Hematopoietic multipotent progenitor cell treated with erythropoietin and hydrocortisone succinate and interleukin-3 and kit ligand, for 8 days (in vitro differentiated cells): ENCODE data around the gene PI4KB.
A peak's percentile ranks its signal among the peaks of the same experiment; 100 is the strongest.
"Not testable (repeated sequence)": the region's sequence is repeated elsewhere in the genome, so short reads cannot be mapped to it uniquely, and the experiment has no call there.

ENCODE experiments used
- DNase-seq: peaks from one replicate; pipeline ENCODE4 v3.0.0-alpha.2; 2015

Gene PI4KB

GRCh38 chr1:151275341-151275740 is 51.9 kb downstream of the PI4KB start:
- not testable (repeated sequence) for DNase-seq

GRCh38 chr1:151273924-151274466 is 53.2 kb downstream of the PI4KB start:
- DNase-seq: no peak

DNA sequence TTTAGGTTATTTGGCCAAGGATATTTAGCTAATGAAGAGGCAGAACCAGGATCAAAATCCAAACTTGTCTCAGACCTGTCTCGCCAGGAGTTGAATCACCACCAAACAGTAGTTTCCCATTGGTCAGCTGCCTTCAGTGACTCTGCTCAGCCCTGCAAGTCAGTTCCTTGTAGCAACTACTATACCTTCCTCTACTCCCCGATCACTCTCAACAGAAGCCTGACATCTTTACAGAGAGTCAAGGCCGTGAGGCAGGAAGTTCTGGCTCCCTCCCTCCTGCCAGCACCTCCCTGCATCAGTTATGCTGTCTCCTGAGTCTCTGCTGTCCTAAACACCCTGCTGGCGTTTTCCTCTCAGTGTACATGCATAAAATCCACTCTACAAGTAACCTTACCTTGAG is 59.5 kb downstream of the PI4KB start:
- no peak for DNase-seq

DNA sequence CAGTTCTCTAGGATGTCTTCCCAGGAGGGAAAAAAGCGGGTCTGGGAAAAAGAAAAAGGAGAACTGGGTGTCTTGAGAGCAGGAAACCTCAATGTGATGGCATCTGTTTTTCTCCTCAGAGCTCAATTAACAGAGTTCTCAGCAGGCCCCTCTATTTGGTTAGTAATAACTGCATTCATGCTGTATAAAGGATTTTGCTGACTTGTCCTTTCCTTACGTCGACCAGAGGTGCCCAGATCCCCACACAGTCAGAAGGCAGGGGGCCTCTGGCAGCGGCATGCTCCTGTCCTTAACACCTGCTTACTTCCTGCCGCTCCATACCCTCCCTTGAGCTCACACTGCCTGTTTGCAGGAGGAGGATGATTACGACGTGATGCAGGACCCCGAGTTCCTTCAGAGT is 60.4 kb downstream of the PI4KB start:
- no peak for DNase-seq

DNA sequence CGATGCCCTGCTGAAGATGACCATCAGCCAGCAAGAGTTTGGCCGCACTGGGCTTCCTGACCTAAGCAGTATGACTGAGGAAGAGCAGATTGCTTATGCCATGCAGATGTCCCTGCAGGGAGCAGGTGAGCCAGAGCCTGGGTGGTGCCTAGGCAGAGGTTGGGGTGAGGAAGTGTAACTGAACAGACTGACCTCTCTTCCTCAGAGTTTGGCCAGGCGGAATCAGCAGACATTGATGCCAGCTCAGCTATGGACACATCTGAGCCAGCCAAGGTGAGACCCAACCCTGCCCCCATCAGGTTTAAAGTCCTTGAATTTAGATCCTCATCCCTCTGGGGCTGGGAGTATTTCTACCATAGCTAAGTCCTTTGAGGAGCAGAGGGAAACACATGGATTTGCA is 60.9 kb downstream of the PI4KB start:
- DNase-seq: no peak

DNA sequence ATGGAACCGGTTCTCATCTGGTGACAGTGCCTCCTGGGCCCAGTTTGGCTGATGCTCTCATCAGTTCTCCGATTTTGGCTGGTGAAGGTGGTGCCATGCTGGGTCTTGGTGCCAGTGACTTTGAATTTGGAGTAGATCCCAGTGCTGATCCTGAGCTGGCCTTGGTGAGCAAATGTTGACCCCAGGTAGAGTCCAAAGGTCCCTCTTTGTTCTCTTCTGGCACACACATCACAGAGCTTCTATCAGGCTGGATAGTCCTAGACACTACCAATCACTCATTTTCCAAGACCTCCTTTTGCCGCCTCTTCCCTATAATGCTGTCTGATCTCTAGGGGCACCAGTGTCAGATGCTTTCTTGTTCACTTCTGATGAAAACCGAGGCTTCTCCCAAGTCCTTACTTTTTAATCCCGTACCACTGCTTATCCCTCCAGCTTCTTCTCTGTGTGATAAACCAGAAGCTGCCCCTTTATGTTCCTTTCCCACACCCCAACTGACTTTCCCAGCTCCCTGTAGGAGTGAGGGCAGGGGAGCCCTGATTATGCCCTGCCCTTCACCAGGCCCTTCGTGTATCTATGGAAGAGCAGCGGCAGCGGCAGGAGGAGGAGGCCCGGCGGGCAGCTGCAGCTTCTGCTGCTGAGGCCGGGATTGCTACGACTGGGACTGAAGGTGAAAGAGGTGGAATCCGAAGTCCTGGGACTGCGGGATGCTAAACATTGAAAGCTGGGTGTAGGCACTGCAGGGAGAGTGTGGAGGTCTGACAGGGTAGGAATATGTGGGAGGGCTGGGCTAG is 61.6 kb downstream of the PI4KB start:
- no peak for DNase-seq

DNA sequence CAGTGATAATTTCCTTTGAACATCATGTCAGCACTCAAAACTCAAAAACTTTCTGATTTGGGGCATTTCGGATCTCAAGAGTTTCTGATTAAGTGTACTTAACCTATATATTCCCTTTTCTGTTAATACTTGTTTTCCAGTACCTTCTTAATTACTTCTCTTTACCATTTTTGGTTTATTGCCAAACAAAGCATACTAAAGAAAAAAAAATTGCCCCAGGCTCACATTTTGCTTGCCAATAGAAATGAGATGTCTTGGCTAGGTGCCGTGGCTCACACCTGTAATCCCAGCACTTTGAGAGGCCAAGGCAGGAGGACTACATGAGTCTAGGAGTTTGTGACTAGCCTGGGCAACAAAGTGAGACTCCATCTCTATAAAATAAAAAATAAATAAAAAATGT is 67.9 kb downstream of the PI4KB start:
- DNase-seq: no peak

- DNase-seq: no peak
Measured at GRCh38 chr1:151255381-151255780, 71.8 kb downstream of the PI4KB start.

DNA sequence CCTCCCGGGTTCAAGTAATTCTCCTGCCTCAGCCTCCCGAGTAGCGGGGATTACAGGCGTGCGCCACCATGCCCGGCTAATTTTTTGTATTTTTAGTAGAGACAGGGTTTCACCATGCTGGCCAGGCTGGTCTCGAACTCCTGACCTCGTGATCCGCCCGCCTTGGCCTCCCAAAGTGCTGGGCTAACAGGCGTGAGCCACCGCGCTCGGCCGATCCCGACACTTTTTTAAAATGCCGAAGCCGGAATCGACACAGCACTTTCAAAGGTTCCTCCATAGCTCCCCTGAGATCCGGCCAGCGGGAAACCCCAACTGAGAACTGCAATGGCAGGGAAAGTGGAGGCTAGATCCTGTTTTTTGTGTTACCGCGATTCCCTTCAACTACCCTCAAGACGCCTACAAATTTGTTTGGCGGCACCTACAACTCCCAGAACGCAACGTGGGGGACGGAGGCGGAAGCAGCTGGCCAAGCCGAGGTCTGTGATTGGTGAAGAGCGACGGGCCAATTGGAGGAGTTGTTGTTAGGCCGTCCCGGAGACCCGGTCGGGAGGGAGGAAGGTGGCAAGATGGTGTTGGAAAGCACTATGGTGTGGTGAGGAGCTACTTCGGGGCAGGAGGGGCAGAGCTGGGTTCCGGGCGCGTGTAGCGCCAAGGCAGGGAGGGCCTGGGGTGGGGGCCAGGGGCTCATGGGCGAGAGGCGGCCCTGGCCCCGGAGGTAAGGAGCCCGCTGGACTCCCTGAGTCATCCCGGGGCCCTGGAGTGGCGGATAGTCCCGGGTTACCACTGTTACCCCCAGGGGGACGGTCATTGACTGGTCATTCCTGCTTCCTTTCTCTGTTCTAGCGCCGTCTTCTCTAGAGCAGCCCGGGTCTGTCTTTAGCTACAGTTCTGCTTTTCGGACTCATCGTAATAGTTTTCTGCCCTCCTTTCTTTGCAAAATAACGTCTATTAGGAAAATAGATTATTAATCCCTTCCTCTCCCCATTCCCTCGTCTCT is 72.7 kb downstream of the PI4KB start, which contains the start of gene PSMD4:
TSS of gene PSMD4 (plus strand) at position 518 of the 997 bp plus-strand sequence. CDS start at position 567, 49 bp downstream.
- peak; percentile 98 for DNase-seq

DNA sequence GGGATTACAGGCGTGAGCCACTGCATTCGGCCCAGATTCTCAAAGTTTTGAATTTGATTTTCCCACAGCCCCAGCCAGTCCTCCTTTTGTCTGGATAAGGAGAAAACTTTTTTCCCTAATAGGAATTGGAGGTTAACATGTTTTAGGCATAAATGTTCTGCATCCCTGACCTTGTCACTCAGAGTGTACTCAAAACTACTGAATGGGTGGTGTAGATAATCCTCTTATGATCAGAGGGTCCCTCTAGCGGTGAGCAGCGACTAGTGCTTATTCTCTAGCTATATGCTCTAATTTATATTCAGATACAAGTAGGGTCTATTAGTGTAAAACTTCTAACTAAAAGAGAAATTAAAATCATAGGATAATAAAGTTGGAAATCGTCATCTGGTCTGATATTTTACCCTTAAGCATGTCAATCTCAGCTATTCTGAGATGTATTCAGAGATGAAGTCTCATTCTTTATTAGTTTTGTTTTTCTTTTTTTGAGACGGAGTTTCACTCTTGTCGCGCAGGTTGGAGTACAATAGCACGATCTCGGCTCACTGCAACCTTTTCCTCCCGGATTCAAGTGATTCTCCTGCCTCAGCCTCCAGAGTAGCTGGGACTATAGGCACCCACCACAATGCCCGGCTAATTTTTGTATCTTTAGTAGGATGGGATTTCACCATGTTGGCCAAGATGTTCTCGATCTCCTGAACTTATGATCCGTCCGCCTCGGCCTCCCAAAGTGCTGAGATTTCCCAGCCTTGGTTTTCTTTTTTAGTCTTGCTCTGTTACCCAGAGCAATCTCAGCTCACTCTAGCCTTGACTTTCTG is 75.4 kb downstream of the PI4KB start:
- DNase-seq: peak; percentile 87

- DNase-seq: no peak
Measured at GRCh38 chr1:151246786-151247185, 80.4 kb downstream of the PI4KB start.

DNA sequence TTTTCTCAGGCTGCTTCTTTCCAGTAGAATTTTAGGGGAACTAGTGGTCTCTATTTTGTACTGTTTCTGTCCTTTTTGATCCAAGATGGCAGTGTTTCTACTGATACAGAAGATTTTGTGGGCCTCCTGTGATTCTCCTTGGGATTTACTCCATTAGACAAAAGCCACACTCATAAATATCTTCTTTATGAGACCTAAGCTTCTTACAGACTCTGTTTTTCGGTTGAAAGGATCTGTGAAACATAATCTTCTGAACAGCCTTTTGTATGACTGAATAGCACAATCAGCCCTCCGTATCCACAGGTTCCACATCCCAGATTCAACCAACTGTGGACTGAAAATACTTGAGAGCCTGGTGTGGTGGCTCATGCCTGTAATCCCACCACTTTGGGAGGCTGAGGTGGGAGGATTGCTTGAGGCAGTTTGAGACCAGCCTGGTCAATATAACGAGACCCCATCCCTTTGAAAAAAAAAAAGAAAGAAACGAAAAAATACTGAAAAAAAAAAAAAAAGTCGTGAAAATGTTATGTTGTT is 83.5 kb downstream of the PI4KB start:
- DNase-seq: no peak

DNA sequence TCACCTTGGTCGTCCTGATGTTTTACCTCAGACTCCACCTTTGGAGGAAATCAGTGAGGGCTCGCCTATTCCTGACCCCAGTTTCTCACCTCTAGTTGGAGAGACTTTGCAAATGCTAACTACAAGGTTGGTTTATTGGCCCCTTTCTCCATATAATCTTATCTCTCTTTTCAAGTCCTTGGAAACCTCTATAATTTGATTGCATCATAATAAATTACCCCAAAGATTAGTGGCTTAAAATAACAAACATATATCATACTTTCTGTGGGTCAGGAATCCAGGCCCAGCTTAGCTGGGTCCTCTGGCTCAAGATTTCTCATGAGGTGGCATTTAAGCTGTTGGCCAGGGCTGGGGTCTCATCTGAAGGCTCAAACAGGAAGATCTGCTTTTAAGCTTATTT is 84.8 kb downstream of the PI4KB start:
- DNase-seq: no peak
